HepG2 (cell line): ENCODE data around the gene ZMIZ1. TPM values are rescaled to one million over a fixed set of nuclear protein-coding genes. Genes with fewer than 3 reads are reported as not detected.

ENCODE experiments used
- HES4 ChIP-seq: sonication (generic); formaldehyde crosslinking; IDR thresholded peaks from 2 replicates; pipeline ENCODE4 v1.9.0; 2021; ENCODE audit warnings: mild to moderate bottlenecking, missing genetic modification reagents, borderline replicate concordance
- NCOA5 ChIP-seq: sonication (generic); formaldehyde crosslinking; IDR thresholded peaks from 2 replicates; pipeline ENCODE4 v1.4.0; 2020; ENCODE audit warnings: missing genetic modification reagents
- NR2F1 ChIP-seq, 2 experiments: fragments of 450-650 bp in 1 of 2; formaldehyde crosslinking in 1 of 2; IDR thresholded peaks; 2 replicates each; pipeline versions ENCODE4 v1.5.0 to v1.6.1; 2016 to 2020; ENCODE audit warnings: mild to moderate bottlenecking in 1 of 2, missing compliant biosample characterization in 1 of 2, missing genetic modification reagents in 1 of 2, moderate library complexity in 1 of 2
- SKI ChIP-seq: fragments of 450-650 bp; IDR thresholded peaks from one replicate; pipeline ENCODE4 v1.6.1; 2018; ENCODE audit warnings: mild to moderate bottlenecking; ENCODE audit not compliant: partially characterized antibody
- TFDP2 ChIP-seq: sonication (generic); formaldehyde crosslinking; IDR thresholded peaks from 2 replicates; pipeline ENCODE4 v1.4.0; 2020; ENCODE audit warnings: missing genetic modification reagents
- ZBTB21 ChIP-seq: sonication (generic); formaldehyde crosslinking; IDR thresholded peaks from 2 replicates; pipeline ENCODE4 v1.4.0; 2020; ENCODE audit warnings: missing genetic modification reagents
- ZBTB37 ChIP-seq: sonication (generic); formaldehyde crosslinking; IDR thresholded peaks from 2 replicates; pipeline ENCODE4 v1.4.0; 2020; ENCODE audit warnings: mild to moderate bottlenecking, missing genetic modification reagents
- ZFX ChIP-seq: sonication (generic); formaldehyde crosslinking; IDR thresholded peaks from 2 replicates; pipeline ENCODE4 v1.4.0; 2020; ENCODE audit warnings: mild to moderate bottlenecking, low read depth, missing genetic modification reagents, moderate library complexity
- ZKSCAN1 ChIP-seq: fragments of 150-350 bp; IDR thresholded peaks from 2 replicates; pipeline ENCODE4 v1.6.1; 2014; ENCODE audit warnings: low read length
- ZNF549 ChIP-seq: sonication (generic); formaldehyde crosslinking; IDR thresholded peaks from 2 replicates; pipeline ENCODE4 v1.5.0; 2020; ENCODE audit warnings: missing genetic modification reagents
- ZNF556 ChIP-seq: sonication (generic); formaldehyde crosslinking; IDR thresholded peaks from 2 replicates; pipeline ENCODE4 v1.4.0; 2020; ENCODE audit warnings: mild to moderate bottlenecking, missing genetic modification reagents, borderline replicate concordance
- ZNF557 ChIP-seq: sonication (generic); formaldehyde crosslinking; IDR thresholded peaks from 2 replicates; pipeline ENCODE4 v1.4.0; 2020; ENCODE audit warnings: missing genetic modification reagents
- ZNF563 ChIP-seq: sonication (generic); formaldehyde crosslinking; IDR thresholded peaks from 2 replicates; pipeline ENCODE4 v1.8.0; 2022; ENCODE audit warnings: mild to moderate bottlenecking, moderate library complexity, missing genetic modification reagents
- ZNF567 ChIP-seq: sonication (generic); formaldehyde crosslinking; IDR thresholded peaks from 2 replicates; pipeline ENCODE4 v1.8.1; 2023; ENCODE audit warnings: mild to moderate bottlenecking, missing genetic modification reagents, borderline replicate concordance
- ZNF616 ChIP-seq: sonication (generic); formaldehyde crosslinking; IDR thresholded peaks from 2 replicates; pipeline ENCODE4 v1.5.0; 2020; ENCODE audit warnings: low read depth, mild to moderate bottlenecking, missing genetic modification reagents
- ZNF619 ChIP-seq: sonication (generic); formaldehyde crosslinking; IDR thresholded peaks from 2 replicates; pipeline ENCODE4 v1.4.0; 2020; ENCODE audit warnings: mild to moderate bottlenecking, missing genetic modification reagents
- ZNF740 ChIP-seq: sonication (generic); formaldehyde crosslinking; IDR thresholded peaks from 2 replicates; pipeline ENCODE4 v1.4.0; 2020; ENCODE audit warnings: missing genetic modification reagents
- polyA plus RNA-seq, 8 experiments: library from polyadenylated mRNA; depleted of rRNA in 3 of 8; stranded (reverse) in 7 of 8; unstranded in 1 of 8; fragments of >200 nt; fragmentation: Illumina TruSeq in 4 of 8; extraction: Trizol in 4 of 8; gene quantifications; 2 replicates each; pipeline versions ENCODE4 v1.2.1 to v1.2.3, GENCODE V29; 2011 to 2016; ENCODE audit warnings: low read depth in 4 of 8, missing spikeins in 1 of 8, mixed read lengths in 1 of 8; ENCODE audit not compliant: insufficient read depth in 1 of 8
- total RNA-seq, 5 experiments: library from RNA; depleted of rRNA; stranded (reverse); fragments of >200 nt; fragmentation: Illumina TruSeq; extraction: Trizol; gene quantifications; 2 replicates each; pipeline ENCODE4 v1.2.3, GENCODE V29; 2016; ENCODE audit warnings: low read depth in 1 of 5
- TF ChIP-seq, protein P1 (sequence below): sonication (generic); formaldehyde crosslinking; IDR thresholded peaks from 2 replicates; pipeline ENCODE4 v1.4.0; 2020; ENCODE audit warnings: mild to moderate bottlenecking, missing genetic modification reagents
- TF ChIP-seq, protein P2 (sequence below): sonication (generic); formaldehyde crosslinking; IDR thresholded peaks from 2 replicates; pipeline ENCODE4 v1.4.0; 2020; ENCODE audit warnings: missing genetic modification reagents

The ZMIZ1 gene
- total and polyA plus RNA-seq, 2 of the 13 experiments (the other 11 are each of a cell fraction or from before 2014, with no cell fraction given), result 5.3 to 10.2 TPM

DNA sequence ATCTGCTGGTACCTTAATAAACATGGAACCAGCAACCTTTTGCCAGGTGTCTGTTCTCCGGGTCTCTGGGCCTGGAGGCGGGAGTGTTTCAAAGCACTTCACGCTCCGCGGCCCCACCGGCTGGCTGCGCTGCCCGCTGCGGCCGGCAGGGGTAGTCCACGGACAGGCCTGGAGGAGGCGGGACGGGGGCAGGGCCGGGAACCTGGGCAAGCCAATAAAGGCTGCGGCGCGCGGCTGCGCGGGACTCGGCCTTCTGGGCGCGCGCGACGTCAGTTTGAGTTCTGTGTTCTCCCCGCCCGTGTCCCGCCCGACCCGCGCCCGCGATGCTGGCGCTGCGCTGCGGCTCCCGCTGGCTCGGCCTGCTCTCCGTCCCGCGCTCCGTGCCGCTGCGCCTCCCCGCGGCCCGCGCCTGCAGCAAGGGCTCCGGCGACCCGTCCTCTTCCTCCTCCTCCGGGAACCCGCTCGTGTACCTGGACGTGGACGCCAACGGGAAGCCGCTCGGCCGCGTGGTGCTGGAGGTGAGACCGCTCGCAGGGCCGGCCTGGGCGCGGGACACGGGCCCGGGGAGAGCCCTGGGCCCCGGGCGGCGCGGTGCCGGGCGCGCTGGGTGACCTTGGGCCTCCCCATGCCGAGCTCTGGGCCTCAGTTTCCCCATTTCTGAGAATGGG, 278.6 kb downstream of the ZMIZ1 start, which contains the start of gene PPIF (continued):
- no peak for TF ChIP-seq ZNF616 (CRISPR knock-in tag)
- peak; percentile 62; the same call in 1 of the 2 replicates for TF ChIP-seq ZNF556
- TF ChIP-seq ZBTB21, result no peak
- no peak for TF ChIP-seq ZKSCAN1
- TF ChIP-seq ZNF619 (CRISPR knock-in tag), result no peak
- TF ChIP-seq ZNF740 (CRISPR knock-in tag), result no peak; the same call in 1 of the 2 replicates
- TF ChIP-seq ZBTB37, result no peak
- TF ChIP-seq SKI, result peak; percentile 52
- TF ChIP-seq ZNF557 (CRISPR knock-in tag), result no peak
- TF ChIP-seq ZNF563 (CRISPR knock-in tag), result peak; percentile 58
- TF ChIP-seq ZFX (CRISPR knock-in tag), result peak; percentile 79
- TF ChIP-seq ZNF567 (CRISPR knock-in tag), result no peak
- TF ChIP-seq, protein P1, sequence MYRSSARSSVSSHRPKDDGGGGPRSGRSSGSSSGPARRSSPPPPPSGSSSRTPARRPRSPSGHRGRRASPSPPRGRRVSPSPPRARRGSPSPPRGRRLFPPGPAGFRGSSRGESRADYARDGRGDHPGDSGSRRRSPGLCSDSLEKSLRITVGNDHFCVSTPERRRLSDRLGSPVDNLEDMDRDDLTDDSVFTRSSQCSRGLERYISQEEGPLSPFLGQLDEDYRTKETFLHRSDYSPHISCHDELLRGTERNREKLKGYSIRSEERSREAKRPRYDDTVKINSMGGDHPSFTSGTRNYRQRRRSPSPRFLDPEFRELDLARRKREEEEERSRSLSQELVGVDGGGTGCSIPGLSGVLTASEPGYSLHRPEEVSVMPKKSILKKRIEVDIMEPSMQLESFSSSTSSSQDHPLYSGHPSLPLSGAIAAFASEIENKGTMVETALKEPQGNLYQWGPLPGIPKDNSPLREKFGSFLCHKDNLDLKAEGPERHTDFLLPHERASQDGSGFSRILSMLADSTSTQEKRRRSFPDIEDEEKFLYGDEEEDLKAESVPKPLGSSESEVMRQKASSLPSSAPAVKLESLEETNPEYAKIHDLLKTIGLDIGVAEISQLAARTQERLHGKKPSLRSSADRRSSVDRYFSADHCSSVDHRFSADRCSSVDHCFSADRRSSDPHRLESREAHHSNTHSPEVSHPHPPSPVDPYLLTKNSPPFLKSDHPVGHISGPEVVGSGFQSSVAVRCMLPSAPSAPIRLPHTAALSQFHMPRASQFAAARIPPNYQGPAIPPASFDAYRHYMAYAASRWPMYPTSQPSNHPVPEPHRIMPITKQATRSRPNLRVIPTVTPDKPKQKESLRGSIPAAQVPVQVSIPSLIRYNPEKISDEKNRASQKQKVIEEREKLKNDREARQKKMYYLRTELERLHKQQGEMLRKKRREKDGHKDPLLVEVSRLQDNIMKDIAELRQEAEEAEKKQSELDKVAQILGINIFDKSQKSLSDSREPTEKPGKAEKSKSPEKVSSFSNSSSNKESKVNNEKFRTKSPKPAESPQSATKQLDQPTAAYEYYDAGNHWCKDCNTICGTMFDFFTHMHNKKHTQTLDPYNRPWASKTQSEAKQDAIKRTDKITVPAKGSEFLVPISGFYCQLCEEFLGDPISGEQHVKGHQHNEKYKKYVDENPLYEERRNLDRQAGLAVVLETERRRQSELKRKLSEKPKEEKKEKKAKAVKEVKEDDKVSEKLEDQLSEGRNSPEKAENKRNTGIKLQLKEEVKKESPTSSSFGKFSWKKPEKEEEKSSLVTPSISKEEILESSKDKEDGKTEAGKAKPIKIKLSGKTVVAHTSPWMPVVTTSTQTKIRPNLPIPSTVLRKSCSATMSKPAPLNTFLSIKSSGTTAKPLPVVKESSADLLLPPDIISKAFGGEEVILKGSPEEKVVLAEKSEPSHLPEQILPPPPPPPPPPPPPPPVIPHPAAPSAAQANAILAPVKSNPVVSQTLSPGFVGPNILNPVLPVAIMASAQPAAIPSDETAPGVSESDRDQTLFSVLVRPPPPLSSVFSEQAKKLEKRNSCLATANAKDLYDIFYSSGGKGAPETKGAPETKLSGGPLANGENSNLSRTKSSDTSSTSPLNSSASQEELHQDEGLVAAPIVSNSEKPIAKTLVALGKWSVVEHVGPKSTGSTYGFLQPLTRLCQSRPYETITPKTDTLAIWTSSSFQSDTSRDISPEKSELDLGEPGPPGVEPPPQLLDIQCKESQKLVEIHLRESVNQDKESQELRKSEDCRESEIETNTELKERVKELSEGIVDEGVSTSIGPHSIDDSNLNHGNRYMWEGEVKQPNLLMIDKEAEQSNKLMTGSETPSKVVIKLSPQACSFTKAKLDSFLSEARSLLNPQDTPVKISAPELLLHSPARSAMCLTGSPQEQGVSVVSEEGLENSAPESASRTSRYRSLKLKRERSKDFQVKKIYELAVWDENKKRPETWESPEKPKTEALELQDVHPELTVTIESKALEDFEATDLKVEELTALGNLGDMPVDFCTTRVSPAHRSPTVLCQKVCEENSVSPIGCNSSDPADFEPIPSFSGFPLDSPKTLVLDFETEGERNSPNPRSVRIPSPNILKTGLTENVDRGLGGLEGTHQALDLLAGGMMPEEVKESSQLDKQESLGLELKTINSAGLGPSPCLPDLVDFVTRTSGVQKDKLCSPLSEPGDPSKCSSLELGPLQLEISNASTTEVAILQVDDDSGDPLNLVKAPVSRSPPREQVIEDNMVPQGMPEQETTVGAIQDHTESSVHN (CRISPR knock-in tag), result no peak
- no peak for TF ChIP-seq ZNF549
- no peak for TF ChIP-seq NCOA5 (CRISPR knock-in tag)
- TF ChIP-seq, protein P2, sequence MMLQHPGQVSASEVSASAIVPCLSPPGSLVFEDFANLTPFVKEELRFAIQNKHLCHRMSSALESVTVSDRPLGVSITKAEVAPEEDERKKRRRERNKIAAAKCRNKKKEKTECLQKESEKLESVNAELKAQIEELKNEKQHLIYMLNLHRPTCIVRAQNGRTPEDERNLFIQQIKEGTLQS (CRISPR knock-in tag), result no peak
- TF ChIP-seq TFDP2 (CRISPR knock-in tag), result peak; percentile 87
- no peak for TF ChIP-seq NR2F1 (CRISPR knock-in tag; IDR thresholded peaks at IDR 0.05)
- peak; percentile 68; the same call in 1 of the 2 replicates for TF ChIP-seq HES4
